Measurements from ENCODE around the gene EXOC6B.

The EXOC6B gene

GRCh38 chr2:72848436-72849137 lies 22.8 kb upstream of the EXOC6B start:
- no peaks in the 10 kb centered on the region for H3K36me3 ChIP-seq (ENCODE audit: insufficient read depth, low read length)
- no peaks in the 10 kb centered on the region for H3K79me2 ChIP-seq (ENCODE audit: insufficient read depth, low read length)
- no peaks in the 10 kb centered on the region for H3K4me1 ChIP-seq (ENCODE audit: insufficient read depth, low read length, poor library complexity, severe bottlenecking)
- no peaks in the 10 kb centered on the region for H4K20me1 ChIP-seq (ENCODE audit: insufficient read depth, low read length, poor library complexity, severe bottlenecking)
- no peak overlapping the region for H3K4me2 ChIP-seq (ENCODE audit: low read depth, low read length, poor library complexity, severe bottlenecking)
- TF ChIP-seq EZH2phosphoT487 (IDR thresholded peaks at IDR 0.05; ENCODE audit: borderline replicate concordance) (no peak), CTCF (conservative IDR thresholded peaks at IDR 0.05; ENCODE audit: low read length) (no peak)
- no peak overlapping the region for H3K4me3 ChIP-seq (ENCODE audit: low read length, poor library complexity, severe bottlenecking)
- H3K27me3 ChIP-seq (ENCODE audit: insufficient read depth, low read length, poor library complexity, severe bottlenecking), result no peaks in the 10 kb centered on the region
- H2AFZ ChIP-seq (ENCODE audit: low read length), result no peak overlapping the region
- H3F3A ChIP-seq (ENCODE audit: low read depth), result no peaks in the 10 kb centered on the region
- H3K9me3 ChIP-seq (ENCODE audit: insufficient read depth, low read depth, low read length), result no peaks in the 10 kb centered on the region
- no peak overlapping the region for H3K9ac ChIP-seq (ENCODE audit: low read depth, low read length, poor library complexity, severe bottlenecking)
- no peaks in the 10 kb centered on the region for H3K9me2 ChIP-seq (replicated peaks; ENCODE audit: low read depth, low read length)

- no peaks in the 10 kb centered on the region for H3K36me3 ChIP-seq (ENCODE audit: insufficient read depth, low read length)
- no peaks in the 10 kb centered on the region for H3K27me3 ChIP-seq (ENCODE audit: insufficient read depth, low read length, poor library complexity, severe bottlenecking)
- no peaks in the 10 kb centered on the region for H3K79me2 ChIP-seq (ENCODE audit: insufficient read depth, low read length)
- no peak overlapping the region for H3K4me2 ChIP-seq (ENCODE audit: low read depth, low read length, poor library complexity, severe bottlenecking)
- H3K9me3 ChIP-seq (ENCODE audit: insufficient read depth, low read depth, low read length), result no peaks in the 10 kb centered on the region
- H3K4me3 ChIP-seq (ENCODE audit: low read length, poor library complexity, severe bottlenecking), result no peak overlapping the region
- no peaks in the 10 kb centered on the region for H3F3A ChIP-seq (ENCODE audit: low read depth)
- H4K20me1 ChIP-seq (ENCODE audit: insufficient read depth, low read length, poor library complexity, severe bottlenecking), result no peaks in the 10 kb centered on the region
- H3K9me2 ChIP-seq (replicated peaks; ENCODE audit: low read depth, low read length), result no peaks in the 10 kb centered on the region
- H3K9ac ChIP-seq (ENCODE audit: low read depth, low read length, poor library complexity, severe bottlenecking), result no peak overlapping the region
- no peak overlapping the region for H2AFZ ChIP-seq (ENCODE audit: low read length)
- H3K4me1 ChIP-seq (ENCODE audit: insufficient read depth, low read length, poor library complexity, severe bottlenecking), result no peaks in the 10 kb centered on the region
- TF ChIP-seq EZH2phosphoT487 (IDR thresholded peaks at IDR 0.05; ENCODE audit: borderline replicate concordance), result no peak
- TF ChIP-seq CTCF (conservative IDR thresholded peaks at IDR 0.05; ENCODE audit: low read length), result no peak
These were observed 21.9 kb upstream of the EXOC6B start for GRCh38 chr2:72847534-72848315.

- H3K36me3 ChIP-seq (ENCODE audit: insufficient read depth, low read length), result no peaks in the 10 kb centered on the region
- H3K4me3 ChIP-seq (ENCODE audit: low read length, poor library complexity, severe bottlenecking), result no peak overlapping the region
- H3K9me2 ChIP-seq (replicated peaks; ENCODE audit: low read depth, low read length), result no peaks in the 10 kb centered on the region
- H3K79me2 ChIP-seq (ENCODE audit: insufficient read depth, low read length), result no peaks in the 10 kb centered on the region
- H2AFZ ChIP-seq (ENCODE audit: low read length), result no peak overlapping the region
- no peak overlapping the region for H3K9ac ChIP-seq (ENCODE audit: low read depth, low read length, poor library complexity, severe bottlenecking)
- no peaks in the 10 kb centered on the region for H3F3A ChIP-seq (ENCODE audit: low read depth)
- H3K4me2 ChIP-seq (ENCODE audit: low read depth, low read length, poor library complexity, severe bottlenecking), result no peak overlapping the region
- no peaks in the 10 kb centered on the region for H3K27me3 ChIP-seq (ENCODE audit: insufficient read depth, low read length, poor library complexity, severe bottlenecking)
- H3K9me3 ChIP-seq (ENCODE audit: insufficient read depth, low read depth, low read length), result no peaks in the 10 kb centered on the region
- no peaks in the 10 kb centered on the region for H4K20me1 ChIP-seq (ENCODE audit: insufficient read depth, low read length, poor library complexity, severe bottlenecking)
- TF ChIP-seq CTCF (conservative IDR thresholded peaks at IDR 0.05; ENCODE audit: low read length) (no peak), EZH2phosphoT487 (IDR thresholded peaks at IDR 0.05; ENCODE audit: borderline replicate concordance) (no peak)
- H3K4me1 ChIP-seq (ENCODE audit: insufficient read depth, low read length, poor library complexity, severe bottlenecking), result no peaks in the 10 kb centered on the region
These were observed 20.6 kb upstream of the EXOC6B start for GRCh38 chr2:72846171-72847095.
